HEK293T (cell line): ENCODE measurements around the gene SERPINB6.

ENCODE experiments used
- ARNT ChIP-seq: fragments of 450-650 bp; IDR thresholded peaks from 2 replicates; pipeline ENCODE4 v1.6.1; 2017; ENCODE audit warnings: mild to moderate bottlenecking
- BHLHE40 ChIP-seq: fragments of 450-650 bp; IDR thresholded peaks from 2 replicates; pipeline ENCODE4 v1.6.1; 2016; ENCODE audit warnings: mild to moderate bottlenecking, moderate library complexity, borderline replicate concordance
- CTBP1 ChIP-seq: fragments of 450-650 bp; IDR thresholded peaks from 2 replicates; pipeline ENCODE4 v1.6.1; 2016; ENCODE audit warnings: borderline replicate concordance
- ELF4 ChIP-seq: fragments of 450-650 bp; IDR thresholded peaks from 2 replicates; pipeline ENCODE4 v1.6.1; 2017; ENCODE audit warnings: antibody characterized with exemption
- FOXA1 ChIP-seq: fragments of 450-650 bp; IDR thresholded peaks from 2 replicates; pipeline ENCODE4 v1.6.1; 2016; ENCODE audit warnings: mild to moderate bottlenecking
- FOXM1 ChIP-seq: fragments of 450-650 bp; IDR thresholded peaks from 2 replicates; pipeline ENCODE4 v1.6.1; 2017; ENCODE audit warnings: mild to moderate bottlenecking, borderline replicate concordance
- L3MBTL2 ChIP-seq: fragments of 450-650 bp; conservative IDR thresholded peaks from 2 replicates; pipeline ENCODE4 v1.6.1; 2016; ENCODE audit warnings: mild to moderate bottlenecking
- SP1 ChIP-seq: fragments of 450-650 bp; IDR thresholded peaks from 2 replicates; pipeline ENCODE4 v1.6.1; 2017
- SUZ12 ChIP-seq: fragments of 450-650 bp; IDR thresholded peaks from 2 replicates; pipeline ENCODE4 v1.6.1; 2016; ENCODE audit warnings: mild to moderate bottlenecking
- ZNF384 ChIP-seq: fragments of 450-650 bp; IDR thresholded peaks from 2 replicates; pipeline ENCODE4 v1.6.1; 2016
- TF ChIP-seq, protein P1 (sequence below): fragments of 450-650 bp; IDR thresholded peaks from 2 replicates; pipeline ENCODE4 v1.6.1; 2016

- TF ChIP-seq SUZ12 (no peak), SP1 (no peak), ELF4 (no peak), FOXM1 (no peak), BHLHE40 (no peak), L3MBTL2 (no peak), FOXA1 (no peak), CTBP1 (no peak), ZNF384 (no peak), ARNT (no peak)
- TF ChIP-seq, protein P1, sequence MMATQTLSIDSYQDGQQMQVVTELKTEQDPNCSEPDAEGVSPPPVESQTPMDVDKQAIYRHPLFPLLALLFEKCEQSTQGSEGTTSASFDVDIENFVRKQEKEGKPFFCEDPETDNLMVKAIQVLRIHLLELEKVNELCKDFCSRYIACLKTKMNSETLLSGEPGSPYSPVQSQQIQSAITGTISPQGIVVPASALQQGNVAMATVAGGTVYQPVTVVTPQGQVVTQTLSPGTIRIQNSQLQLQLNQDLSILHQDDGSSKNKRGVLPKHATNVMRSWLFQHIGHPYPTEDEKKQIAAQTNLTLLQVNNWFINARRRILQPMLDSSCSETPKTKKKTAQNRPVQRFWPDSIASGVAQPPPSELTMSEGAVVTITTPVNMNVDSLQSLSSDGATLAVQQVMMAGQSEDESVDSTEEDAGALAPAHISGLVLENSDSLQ = no peak
Measured at GRCh38 chr6:2948228-2949025, 22.9 kb downstream of the SERPINB6 start.
